ENCODE results near the gene RASSF10. TPM values are rescaled to one million over a fixed set of nuclear protein-coding genes. Genes with fewer than 3 reads are reported as not detected.
A peak's percentile ranks its signal among the peaks of the same experiment; 100 is the strongest.

RASSF10 gene
- total and polyA plus RNA-seq, 2 experiments from 2014 or later: 0.53 to 9.5 TPM

GRCh38 chr11:13030857-13031256 is 21.7 kb downstream of the RASSF10 start:
- Histone ChIP-seq H3K4me3 (no peak overlapping the region), H3K9me3 (ENCODE audit: low read depth) (no peaks in the 10 kb centered on the region), H3K4me1 (ENCODE audit: insufficient read depth) (no peaks in the 10 kb centered on the region), H3K9me2 (replicated peaks; ENCODE audit: insufficient read depth) (no peaks in the 10 kb centered on the region), H4K20me1 (ENCODE audit: insufficient read depth, poor library complexity, severe bottlenecking) (no peaks in the 10 kb centered on the region), H3K27me3 (no peaks in the 10 kb centered on the region), H3K36me3 (replicated peaks; ENCODE audit: insufficient read depth, low read depth) (no peaks in the 10 kb centered on the region), H3K27ac (no peak overlapping the region), H2AFZ (no peak overlapping the region), H3K79me2 (no peaks in the 10 kb centered on the region), H3K4me2 (no peak overlapping the region)
- peak; percentile 21 for DNase-seq (ENCODE audit: low spot score)
- WGBS (ENCODE audit: low lambda C conversion rate, missing lambda C conversion rate): 27% methylated on average over 3 of the region's 3 CpGs
- TF ChIP-seq CTCF (IDR thresholded peaks at IDR 0.05; ENCODE audit: poor library complexity): no peak
- no peak for TF ChIP-seq EZH2 (IDR thresholded peaks at IDR 0.05; ENCODE audit: borderline replicate concordance)
- TF ChIP-seq EZH2phosphoT487 (IDR thresholded peaks at IDR 0.05; ENCODE audit: low read depth, severe bottlenecking, unreplicated experiment): no peak

- H3K9me2 ChIP-seq (replicated peaks; ENCODE audit: insufficient read depth): no peaks in the 10 kb centered on the region
- H4K20me1 ChIP-seq (ENCODE audit: insufficient read depth, poor library complexity, severe bottlenecking): no peaks in the 10 kb centered on the region
- H3K27ac ChIP-seq: no peak overlapping the region
- DNase-seq (ENCODE audit: low spot score): no peak
- no peak overlapping the region for H3K4me2 ChIP-seq
- H3K4me1 ChIP-seq (ENCODE audit: insufficient read depth): no peaks in the 10 kb centered on the region
- H3K36me3 ChIP-seq (replicated peaks; ENCODE audit: insufficient read depth, low read depth): no peaks in the 10 kb centered on the region
- TF ChIP-seq CTCF (IDR thresholded peaks at IDR 0.05; ENCODE audit: poor library complexity) (no peak), EZH2phosphoT487 (IDR thresholded peaks at IDR 0.05; ENCODE audit: low read depth, severe bottlenecking, unreplicated experiment) (no peak), EZH2 (IDR thresholded peaks at IDR 0.05; ENCODE audit: borderline replicate concordance) (no peak)
- no peaks in the 10 kb centered on the region for H3K27me3 ChIP-seq
- no peak overlapping the region for H3K4me3 ChIP-seq
- no peaks in the 10 kb centered on the region for H3K9me3 ChIP-seq (ENCODE audit: low read depth)
- H2AFZ ChIP-seq: no peak overlapping the region
- no peaks in the 10 kb centered on the region for H3K79me2 ChIP-seq
Observed at GRCh38 chr11:13031349-13031748, 22.2 kb downstream of the RASSF10 start.

- H3K4me2 ChIP-seq: no peak overlapping the region
- no peak overlapping the region for H3K27ac ChIP-seq
- no peaks in the 10 kb centered on the region for H3K36me3 ChIP-seq (replicated peaks; ENCODE audit: insufficient read depth, low read depth)
- H3K79me2 ChIP-seq: no peaks in the 10 kb centered on the region
- no peaks in the 10 kb centered on the region for H3K27me3 ChIP-seq
- H3K4me3 ChIP-seq: no peak overlapping the region
- H3K9me3 ChIP-seq (ENCODE audit: low read depth): no peaks in the 10 kb centered on the region
- no peaks in the 10 kb centered on the region for H3K9me2 ChIP-seq (replicated peaks; ENCODE audit: insufficient read depth)
- no peaks in the 10 kb centered on the region for H3K4me1 ChIP-seq (ENCODE audit: insufficient read depth)
- no peaks in the 10 kb centered on the region for H4K20me1 ChIP-seq (ENCODE audit: insufficient read depth, poor library complexity, severe bottlenecking)
- H2AFZ ChIP-seq: no peak overlapping the region
- 71% methylated on average over 4 of the region's 4 CpGs for WGBS (ENCODE audit: low lambda C conversion rate, missing lambda C conversion rate)
- DNase-seq (ENCODE audit: low spot score): no peak
- TF ChIP-seq EZH2phosphoT487 (IDR thresholded peaks at IDR 0.05; ENCODE audit: low read depth, severe bottlenecking, unreplicated experiment) (no peak), EZH2 (IDR thresholded peaks at IDR 0.05; ENCODE audit: borderline replicate concordance) (no peak), CTCF (IDR thresholded peaks at IDR 0.05; ENCODE audit: poor library complexity) (no peak)
Observed at GRCh38 chr11:13033760-13034533, 24.8 kb downstream of the RASSF10 start.
